Smooth muscle cell (in vitro differentiated cells): Measurements from ENCODE around the gene UBE2D3. TPM values are rescaled to one million over a fixed set of nuclear protein-coding genes. Genes with fewer than 3 reads are reported as not detected.

Experiments used
- DNase-seq: peaks from one replicate; lab custom pipeline; 2025; ENCODE audit not compliant: unreplicated experiment; lab: John Stamatoyannopoulos, UW
- H2AFZ ChIP-seq: fragments of 200-600 bp; sonication (generic); 2 replicates; pipeline ENCODE4 v1.6.0; 2016; ENCODE audit warnings: antibody characterized with exemption, low read depth, mild to moderate bottlenecking
- H3F3A ChIP-seq: fragments of 200-600 bp; sonication (generic); 2 replicates; pipeline ENCODE4 v1.6.0; 2017; ENCODE audit warnings: antibody characterized with exemption, low read depth
- H3K27ac ChIP-seq: fragments of 200-600 bp; sonication (generic); 2 replicates; pipeline ENCODE4 v1.5.1; 2016; ENCODE audit warnings: low read depth, mild to moderate bottlenecking
- H3K27me3 ChIP-seq: fragments of 200-600 bp; sonication (generic); 2 replicates; pipeline ENCODE4 v1.6.1; 2016; ENCODE audit warnings: low read depth, mild to moderate bottlenecking
- H3K36me3 ChIP-seq: fragments of 200-600 bp; sonication (generic); 2 replicates; pipeline ENCODE4 v1.5.1; 2016; ENCODE audit warnings: low read depth
- H3K4me1 ChIP-seq: fragments of 200-600 bp; sonication (generic); 2 replicates; pipeline ENCODE4 v1.5.1; 2016; ENCODE audit warnings: low read depth
- H3K4me2 ChIP-seq: fragments of 200-600 bp; sonication (generic); 2 replicates; pipeline ENCODE4 v1.6.0; 2016; ENCODE audit warnings: mild to moderate bottlenecking
- H3K4me3 ChIP-seq: fragments of 200-600 bp; sonication (generic); 2 replicates; pipeline ENCODE4 v1.5.1; 2016; ENCODE audit warnings: mild to moderate bottlenecking
- H3K79me2 ChIP-seq: fragments of 200-600 bp; sonication (generic); 2 replicates; pipeline ENCODE4 v1.6.0; 2016; ENCODE audit warnings: low read depth, mild to moderate bottlenecking
- H3K9ac ChIP-seq: fragments of 200-600 bp; sonication (generic); 2 replicates; pipeline ENCODE4 v1.6.0; 2016; ENCODE audit warnings: low read depth
- H3K9me3 ChIP-seq: fragments of 200-600 bp; sonication (generic); replicated peaks from 2 replicates; pipeline ENCODE4 v1.5.1; 2016; ENCODE audit warnings: low read depth
- H4K20me1 ChIP-seq: fragments of 200-600 bp; sonication (generic); 2 replicates; pipeline ENCODE4 v1.6.0; 2016; ENCODE audit warnings: low read depth
- WGBS: methylation state at CpG from one replicate; pipeline ENCODE4 v1.1.7; 2016; ENCODE audit warnings: low lambda C conversion rate; 5-methylcytosine and 5-hydroxymethylcytosine counted together
- polyA plus RNA-seq: library from polyadenylated mRNA; unstranded; fragments of >200 nt; fragmentation: Nextera tagmentation; extraction: Ambion mirVana; gene quantifications from 2 replicates; pipeline ENCODE4 v1.2.1, GENCODE V29; 2016
- total RNA-seq: library from RNA; depleted of rRNA; stranded (reverse); fragments of >200 nt; gene quantifications from 2 replicates; pipeline ENCODE4 v1.2.3, GENCODE V29; 2014
- TF ChIP-seq, protein P1 (sequence below): fragments of 200-600 bp; sonication (generic); IDR thresholded peaks from 2 replicates; pipeline ENCODE4 v1.5.1; 2017; ENCODE audit warnings: borderline replicate concordance, mild to moderate bottlenecking, antibody characterized with exemption; ENCODE audit not compliant: insufficient read depth, poor library complexity, severe bottlenecking

Gene UBE2D3
- total and polyA plus RNA-seq, 2 experiments from 2014 or later: 305 to 703 TPM

DNA sequence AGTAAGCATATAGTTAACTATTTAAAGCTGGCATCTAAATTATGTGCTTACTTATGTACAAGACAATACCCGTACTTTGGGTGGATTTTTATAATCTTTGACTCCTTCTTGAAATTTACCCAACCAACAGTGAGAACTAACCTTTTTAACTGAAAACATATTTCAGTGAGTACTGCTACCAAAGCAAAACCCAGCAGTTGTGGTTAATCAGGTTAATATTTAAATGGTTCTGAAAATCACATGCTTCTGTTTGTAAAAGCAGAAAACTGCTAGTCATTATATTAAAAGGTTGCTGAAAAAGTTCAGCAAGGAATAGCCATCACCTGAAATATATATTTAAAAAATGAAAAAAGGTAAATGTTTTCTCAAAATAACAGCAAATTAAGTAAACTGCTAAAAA, 20.0 kb downstream of the UBE2D3 start:
- H3K9me3 ChIP-seq: no peaks in the 10 kb centered on the region
- H4K20me1 ChIP-seq: peaks cover 100% of the 10 kb centered on the region
- H3K27ac ChIP-seq: peak overlapping the region; percentile 40
- H3K4me2 ChIP-seq: no peak overlapping the region
- TF ChIP-seq, protein P1, sequence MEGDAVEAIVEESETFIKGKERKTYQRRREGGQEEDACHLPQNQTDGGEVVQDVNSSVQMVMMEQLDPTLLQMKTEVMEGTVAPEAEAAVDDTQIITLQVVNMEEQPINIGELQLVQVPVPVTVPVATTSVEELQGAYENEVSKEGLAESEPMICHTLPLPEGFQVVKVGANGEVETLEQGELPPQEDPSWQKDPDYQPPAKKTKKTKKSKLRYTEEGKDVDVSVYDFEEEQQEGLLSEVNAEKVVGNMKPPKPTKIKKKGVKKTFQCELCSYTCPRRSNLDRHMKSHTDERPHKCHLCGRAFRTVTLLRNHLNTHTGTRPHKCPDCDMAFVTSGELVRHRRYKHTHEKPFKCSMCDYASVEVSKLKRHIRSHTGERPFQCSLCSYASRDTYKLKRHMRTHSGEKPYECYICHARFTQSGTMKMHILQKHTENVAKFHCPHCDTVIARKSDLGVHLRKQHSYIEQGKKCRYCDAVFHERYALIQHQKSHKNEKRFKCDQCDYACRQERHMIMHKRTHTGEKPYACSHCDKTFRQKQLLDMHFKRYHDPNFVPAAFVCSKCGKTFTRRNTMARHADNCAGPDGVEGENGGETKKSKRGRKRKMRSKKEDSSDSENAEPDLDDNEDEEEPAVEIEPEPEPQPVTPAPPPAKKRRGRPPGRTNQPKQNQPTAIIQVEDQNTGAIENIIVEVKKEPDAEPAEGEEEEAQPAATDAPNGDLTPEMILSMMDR: no peak
- no peaks in the 10 kb centered on the region for H3K27me3 ChIP-seq
- peaks cover 100% of the 10 kb centered on the region for H3K79me2 ChIP-seq
- no peak overlapping the region for H2AFZ ChIP-seq
- no peak for DNase-seq
- H3F3A ChIP-seq: peaks cover 28% of the 10 kb centered on the region
- no peak overlapping the region for H3K9ac ChIP-seq
- WGBS: 75% methylated on average over 1 of the region's 1 CpG
- no peak overlapping the region for H3K4me3 ChIP-seq
- peaks cover 17% of the 10 kb centered on the region for H3K4me1 ChIP-seq
- H3K36me3 ChIP-seq: peaks cover 24% of the 10 kb centered on the region

DNA sequence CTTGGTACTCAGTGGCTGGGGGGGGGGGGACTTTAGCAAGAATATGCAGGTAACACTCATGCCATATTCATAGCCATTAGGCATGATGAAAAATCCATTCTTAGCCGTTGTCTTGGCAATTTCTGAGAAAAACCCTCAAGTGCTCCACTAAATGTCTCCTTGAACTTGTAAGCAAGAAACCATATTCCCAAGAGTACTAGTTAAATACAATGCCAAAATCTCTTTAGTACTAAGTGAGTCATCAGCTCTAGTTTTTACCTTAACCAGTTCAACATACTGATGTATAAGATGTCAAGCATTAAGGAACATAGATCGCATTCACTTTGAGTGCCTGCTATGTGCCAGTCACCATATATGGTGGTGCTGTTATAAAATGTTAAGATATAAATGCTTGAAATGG, 27.5 kb downstream of the UBE2D3 start:
- Histone ChIP-seq H3F3A (peaks cover 48% of the 10 kb centered on the region), H3K9ac (no peak overlapping the region), H3K9me3 (no peaks in the 10 kb centered on the region), H3K79me2 (peaks cover 89% of the 10 kb centered on the region), H3K36me3 (peaks cover 46% of the 10 kb centered on the region), H4K20me1 (peaks cover 98% of the 10 kb centered on the region), H3K4me1 (no peaks in the 10 kb centered on the region), H3K4me2 (no peak overlapping the region), H3K27me3 (no peaks in the 10 kb centered on the region), H2AFZ (no peak overlapping the region), H3K27ac (peak overlapping the region; percentile 50), H3K4me3 (no peak overlapping the region)
- DNase-seq: no peak
- 100% methylated on average over 2 of the region's 2 CpGs for WGBS
- TF ChIP-seq, protein P1: no peak

DNA sequence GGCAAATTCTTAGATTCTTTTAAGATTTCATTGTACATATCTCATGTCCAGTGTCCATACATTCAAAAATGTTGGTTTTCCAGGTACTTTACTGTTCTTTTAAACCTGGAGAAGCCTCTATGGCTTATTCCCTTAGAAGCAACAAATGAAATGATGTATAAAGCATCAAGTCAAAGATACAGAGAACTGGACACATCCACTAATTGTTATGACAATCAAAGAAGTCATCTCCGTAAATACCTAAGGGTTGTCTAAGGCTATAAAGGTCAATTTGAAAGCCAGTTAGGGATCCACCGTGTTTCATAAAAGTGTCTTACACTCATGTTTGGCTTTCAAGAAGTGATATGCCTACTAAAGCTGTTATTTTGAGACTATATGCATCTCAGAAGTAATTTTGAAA, 32.4 kb downstream of the UBE2D3 start:
- Histone ChIP-seq H3K4me1 (no peaks in the 10 kb centered on the region), H4K20me1 (peaks cover 67% of the 10 kb centered on the region), H3K4me3 (no peak overlapping the region), H3K79me2 (peaks cover 47% of the 10 kb centered on the region), H3K36me3 (peaks cover 22% of the 10 kb centered on the region), H3K27ac (peak overlapping the region; percentile 0), H2AFZ (no peak overlapping the region), H3K27me3 (no peaks in the 10 kb centered on the region), H3F3A (peaks cover 46% of the 10 kb centered on the region), H3K4me2 (no peak overlapping the region), H3K9ac (no peak overlapping the region), H3K9me3 (no peaks in the 10 kb centered on the region)
- DNase-seq: no peak
- WGBS: 97% methylated on average over 2 of the region's 2 CpGs
- TF ChIP-seq, protein P1: no peak

DNA sequence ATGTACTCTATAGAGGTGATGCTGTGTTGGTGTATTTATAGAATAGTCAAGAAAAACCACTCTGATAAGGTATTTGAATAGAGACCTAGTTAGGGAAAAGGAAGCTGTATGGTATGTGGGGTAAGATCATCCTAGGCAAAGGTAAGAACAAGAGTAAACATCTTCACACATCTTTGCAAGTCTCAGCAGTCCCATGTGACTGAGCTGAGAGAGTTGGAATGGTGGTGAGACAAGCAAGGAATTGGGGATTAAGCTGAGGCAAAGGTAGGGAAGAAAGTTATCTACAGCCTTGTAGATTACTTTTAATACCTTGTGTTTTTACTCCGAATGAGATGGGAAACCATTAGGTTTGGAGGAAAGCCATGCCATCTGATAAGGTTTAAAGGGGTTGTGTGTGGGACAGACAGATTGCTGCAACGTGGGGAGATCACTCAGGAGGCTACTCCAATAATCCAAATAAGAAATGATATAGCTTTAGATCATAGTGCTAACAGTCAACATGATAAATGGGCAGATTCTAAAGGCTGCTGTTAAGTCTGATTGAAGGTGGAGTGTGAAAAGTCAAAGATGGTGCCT, 34.9 kb downstream of the UBE2D3 start:
- WGBS: 90% methylated on average over 2 of the region's 2 CpGs

More for the DNA sequence above, 34.9 kb downstream of the UBE2D3 start:
- H3K4me3 ChIP-seq: no peak overlapping the region
- H3K9me3 ChIP-seq: no peaks in the 10 kb centered on the region
- H3K4me2 ChIP-seq: no peak overlapping the region
- H4K20me1 ChIP-seq: peaks cover 43% of the 10 kb centered on the region
- TF ChIP-seq, protein P1: no peak
- peaks cover 23% of the 10 kb centered on the region for H3K79me2 ChIP-seq
- peaks cover 30% of the 10 kb centered on the region for H3F3A ChIP-seq
- H3K27me3 ChIP-seq: no peaks in the 10 kb centered on the region
- H3K36me3 ChIP-seq: peaks cover 12% of the 10 kb centered on the region
- DNase-seq: no peak
- no peaks in the 10 kb centered on the region for H3K4me1 ChIP-seq
- H3K27ac ChIP-seq: no peak overlapping the region
- no peak overlapping the region for H2AFZ ChIP-seq
- no peak overlapping the region for H3K9ac ChIP-seq
